Ishikawa (cell line): Measurements from ENCODE around the gene CDYL2.

Source experiments
- CEBPB ChIP-seq: IDR thresholded peaks from 2 replicates; pipeline ENCODE4 v1.6.1; 2012
- CREB1 ChIP-seq: IDR thresholded peaks from 2 replicates; pipeline ENCODE4 v1.6.1; 2012; ENCODE audit warnings: low read depth
- EGR1 ChIP-seq: IDR thresholded peaks from 2 replicates; pipeline ENCODE4 v1.6.1; 2012
- EP300 ChIP-seq: IDR thresholded peaks from 2 replicates; pipeline ENCODE4 v1.6.1; 2012; ENCODE audit warnings: borderline replicate concordance
- FOXM1 ChIP-seq: IDR thresholded peaks from 2 replicates; pipeline ENCODE4 v1.6.1; 2012; ENCODE audit warnings: low read depth, borderline replicate concordance
- NFIC ChIP-seq: IDR thresholded peaks from 2 replicates; pipeline ENCODE4 v1.6.1; 2012
- RAD21 ChIP-seq: IDR thresholded peaks from 2 replicates; pipeline ENCODE4 v1.6.1; 2012; ENCODE audit warnings: low read depth
- TAF1 ChIP-seq: IDR thresholded peaks from 2 replicates; pipeline ENCODE4 v1.6.1; 2012; ENCODE audit warnings: low read depth, mild to moderate bottlenecking
- TCF12 ChIP-seq: IDR thresholded peaks from 2 replicates; pipeline ENCODE4 v1.6.1; 2012; ENCODE audit warnings: low read depth
- TEAD4 ChIP-seq: IDR thresholded peaks from 2 replicates; pipeline ENCODE4 v1.6.1; 2012
- YY1 ChIP-seq: IDR thresholded peaks from 2 replicates; pipeline ENCODE4 v1.6.1; 2012; ENCODE audit warnings: low read depth
- ZBTB7A ChIP-seq: IDR thresholded peaks from 2 replicates; pipeline ENCODE4 v1.6.1; 2012; ENCODE audit warnings: low read depth
- TF ChIP-seq, protein P1 (sequence below): IDR thresholded peaks from 2 replicates; pipeline ENCODE4 v1.6.1; 2012
- TF ChIP-seq, protein P2 (sequence below): IDR thresholded peaks from 2 replicates; pipeline ENCODE4 v1.6.1; 2012; ENCODE audit warnings: low read depth, mild to moderate bottlenecking
- TF ChIP-seq, protein P3 (sequence below): IDR thresholded peaks from 2 replicates; pipeline ENCODE4 v1.6.1; 2012

The CDYL2 gene

DNA sequence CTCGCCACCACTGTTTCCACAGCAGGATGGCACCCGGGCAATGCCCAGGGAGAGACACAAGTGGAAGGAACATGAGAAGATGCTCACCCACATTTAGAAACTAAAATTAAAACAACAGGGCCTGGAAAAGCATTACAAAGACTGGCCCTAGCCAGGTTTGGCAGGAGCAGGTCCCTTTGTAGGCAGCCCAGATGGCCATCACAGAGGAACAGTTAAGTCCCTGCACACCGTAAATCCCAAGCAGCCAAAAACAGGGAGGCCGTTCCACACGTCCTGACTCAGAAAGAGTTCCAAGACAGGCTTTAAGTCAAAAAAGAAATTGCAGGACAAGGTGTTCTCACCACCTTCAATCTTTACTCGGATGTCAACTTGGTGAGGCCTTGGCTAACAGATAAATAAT is 136.5 kb downstream of the CDYL2 start:
- TF ChIP-seq FOXM1 (no peak), ZBTB7A (no peak), EP300 (no peak), NFIC (no peak), TCF12 (no peak), YY1 (no peak)
- TF ChIP-seq, protein P1, sequence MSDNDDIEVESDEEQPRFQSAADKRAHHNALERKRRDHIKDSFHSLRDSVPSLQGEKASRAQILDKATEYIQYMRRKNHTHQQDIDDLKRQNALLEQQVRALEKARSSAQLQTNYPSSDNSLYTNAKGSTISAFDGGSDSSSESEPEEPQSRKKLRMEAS, result no peak

DNA sequence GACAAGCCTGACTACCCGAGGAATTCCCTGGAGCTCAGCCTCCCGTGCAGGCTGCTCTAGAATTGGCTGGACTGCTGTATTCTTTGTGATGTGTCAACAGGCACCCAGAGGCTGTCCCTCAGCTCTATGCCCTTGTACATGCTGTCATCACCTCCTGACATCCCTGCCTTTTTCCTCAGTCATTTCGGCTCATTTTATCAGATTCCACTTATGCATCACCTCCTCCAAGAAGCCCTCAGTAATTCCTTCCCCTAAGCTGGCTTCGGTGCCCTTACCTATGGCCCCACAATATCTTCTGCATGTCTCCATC is 137.2 kb downstream of the CDYL2 start:
- TF ChIP-seq TAF1 (no peak), CEBPB (no peak), TEAD4 (no peak), TCF12 (no peak), NFIC (no peak), FOXM1 (no peak), ZBTB7A (no peak), RAD21 (no peak), EGR1 (no peak), CREB1 (no peak), YY1 (no peak), EP300 (no peak)
- TF ChIP-seq, protein P2, sequence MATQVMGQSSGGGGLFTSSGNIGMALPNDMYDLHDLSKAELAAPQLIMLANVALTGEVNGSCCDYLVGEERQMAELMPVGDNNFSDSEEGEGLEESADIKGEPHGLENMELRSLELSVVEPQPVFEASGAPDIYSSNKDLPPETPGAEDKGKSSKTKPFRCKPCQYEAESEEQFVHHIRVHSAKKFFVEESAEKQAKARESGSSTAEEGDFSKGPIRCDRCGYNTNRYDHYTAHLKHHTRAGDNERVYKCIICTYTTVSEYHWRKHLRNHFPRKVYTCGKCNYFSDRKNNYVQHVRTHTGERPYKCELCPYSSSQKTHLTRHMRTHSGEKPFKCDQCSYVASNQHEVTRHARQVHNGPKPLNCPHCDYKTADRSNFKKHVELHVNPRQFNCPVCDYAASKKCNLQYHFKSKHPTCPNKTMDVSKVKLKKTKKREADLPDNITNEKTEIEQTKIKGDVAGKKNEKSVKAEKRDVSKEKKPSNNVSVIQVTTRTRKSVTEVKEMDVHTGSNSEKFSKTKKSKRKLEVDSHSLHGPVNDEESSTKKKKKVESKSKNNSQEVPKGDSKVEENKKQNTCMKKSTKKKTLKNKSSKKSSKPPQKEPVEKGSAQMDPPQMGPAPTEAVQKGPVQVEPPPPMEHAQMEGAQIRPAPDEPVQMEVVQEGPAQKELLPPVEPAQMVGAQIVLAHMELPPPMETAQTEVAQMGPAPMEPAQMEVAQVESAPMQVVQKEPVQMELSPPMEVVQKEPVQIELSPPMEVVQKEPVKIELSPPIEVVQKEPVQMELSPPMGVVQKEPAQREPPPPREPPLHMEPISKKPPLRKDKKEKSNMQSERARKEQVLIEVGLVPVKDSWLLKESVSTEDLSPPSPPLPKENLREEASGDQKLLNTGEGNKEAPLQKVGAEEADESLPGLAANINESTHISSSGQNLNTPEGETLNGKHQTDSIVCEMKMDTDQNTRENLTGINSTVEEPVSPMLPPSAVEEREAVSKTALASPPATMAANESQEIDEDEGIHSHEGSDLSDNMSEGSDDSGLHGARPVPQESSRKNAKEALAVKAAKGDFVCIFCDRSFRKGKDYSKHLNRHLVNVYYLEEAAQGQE, result no peak
- TF ChIP-seq, protein P3, sequence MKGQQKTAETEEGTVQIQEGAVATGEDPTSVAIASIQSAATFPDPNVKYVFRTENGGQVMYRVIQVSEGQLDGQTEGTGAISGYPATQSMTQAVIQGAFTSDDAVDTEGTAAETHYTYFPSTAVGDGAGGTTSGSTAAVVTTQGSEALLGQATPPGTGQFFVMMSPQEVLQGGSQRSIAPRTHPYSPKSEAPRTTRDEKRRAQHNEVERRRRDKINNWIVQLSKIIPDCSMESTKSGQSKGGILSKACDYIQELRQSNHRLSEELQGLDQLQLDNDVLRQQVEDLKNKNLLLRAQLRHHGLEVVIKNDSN, result no peak
- TF ChIP-seq, protein P1, result no peak

DNA sequence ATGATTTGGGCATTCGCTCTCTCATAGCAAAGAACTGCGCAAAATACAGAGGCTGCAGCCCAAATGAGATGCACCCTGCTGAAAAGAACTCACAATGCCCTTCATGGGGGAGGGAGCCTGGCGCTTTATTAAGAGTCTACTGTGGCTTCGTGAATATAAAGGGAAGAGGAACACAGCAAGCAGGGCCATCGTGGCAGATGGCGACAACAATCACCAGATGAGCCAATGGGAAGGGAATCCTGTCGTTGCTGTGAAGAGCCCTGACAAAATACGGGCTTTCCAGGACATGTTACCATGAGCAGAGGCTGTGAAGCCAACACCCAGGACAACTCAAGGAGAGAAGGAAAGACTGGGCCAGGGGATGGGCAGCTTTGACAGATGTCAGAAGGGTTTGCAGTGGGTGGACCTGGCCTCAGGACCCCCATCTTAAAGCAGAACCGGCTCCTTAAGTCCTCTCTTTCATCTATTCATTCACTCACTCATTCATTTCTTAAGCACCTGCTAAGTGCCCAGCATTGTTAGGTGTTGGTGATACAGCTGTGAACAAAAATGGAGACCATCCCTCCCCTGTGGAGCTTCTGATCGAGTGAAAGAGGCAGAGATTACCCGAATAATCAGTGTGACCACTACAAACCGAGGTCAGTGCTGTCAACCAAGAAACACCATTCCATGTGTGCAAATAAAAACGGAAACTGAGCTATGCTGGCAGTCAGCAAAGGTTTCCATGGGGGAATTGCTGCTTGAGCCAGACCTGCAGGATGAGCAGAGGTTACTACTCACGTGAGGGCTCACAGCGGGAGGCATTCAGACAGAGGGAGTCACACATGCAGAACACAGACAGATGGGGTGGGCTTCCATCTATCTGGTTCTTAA is 137.8 kb downstream of the CDYL2 start:
- TF ChIP-seq RAD21, result no peak
- no peak for TF ChIP-seq TCF12
- TF ChIP-seq EGR1, result no peak
- TF ChIP-seq ZBTB7A, result no peak
- TF ChIP-seq NFIC, result no peak
- no peak for TF ChIP-seq CREB1
- TF ChIP-seq, protein P1, result no peak

DNA sequence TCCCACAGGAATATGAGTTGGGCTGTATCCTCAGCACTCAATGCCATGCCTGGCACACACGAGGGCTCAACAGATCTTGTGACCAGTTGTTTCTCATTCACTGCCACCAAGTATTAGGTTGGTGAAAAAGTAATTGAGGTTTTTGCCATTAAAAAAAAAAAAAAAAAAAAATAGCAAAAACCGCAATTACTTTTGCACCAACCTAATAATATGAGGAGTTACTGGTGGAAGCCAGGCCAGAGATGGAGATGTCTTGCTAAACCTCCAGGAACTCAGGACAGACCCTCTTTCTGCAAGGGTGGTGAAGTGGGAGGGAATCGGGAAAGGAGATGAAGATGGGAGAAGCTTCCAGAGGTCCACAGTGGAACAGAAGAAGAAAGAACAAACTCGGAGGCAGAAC is 139.0 kb downstream of the CDYL2 start:
- TF ChIP-seq CEBPB (no peak), EP300 (no peak), FOXM1 (no peak), TCF12 (no peak), TEAD4 (no peak), TAF1 (no peak), NFIC (no peak), RAD21 (no peak), ZBTB7A (no peak), EGR1 (no peak), YY1 (no peak), CREB1 (no peak)
- TF ChIP-seq, protein P2, result no peak
- TF ChIP-seq, protein P1, result no peak
- TF ChIP-seq, protein P3, result no peak

DNA sequence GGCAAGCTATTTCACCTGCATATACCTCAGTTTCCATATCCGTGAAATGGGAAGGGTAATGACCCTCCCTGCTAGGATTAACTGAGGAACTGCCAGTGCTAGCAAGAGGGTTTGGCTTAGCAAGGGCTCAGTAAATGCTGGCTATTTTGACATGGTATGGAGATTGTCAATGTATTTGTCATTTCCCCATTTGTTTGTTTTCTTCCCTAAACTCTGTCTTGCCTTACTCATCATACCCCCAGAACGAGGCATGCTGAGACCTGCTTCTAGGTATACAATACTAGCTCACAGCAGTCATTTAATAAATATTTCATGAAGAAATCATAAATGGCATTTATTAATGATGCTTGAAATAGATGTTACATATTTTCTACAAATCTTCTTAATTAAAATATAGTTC is 139.6 kb downstream of the CDYL2 start:
- no peak for TF ChIP-seq FOXM1
- TF ChIP-seq EGR1, result no peak
- no peak for TF ChIP-seq NFIC
- TF ChIP-seq RAD21, result no peak
- TF ChIP-seq, protein P3, result no peak
- no peak for TF ChIP-seq CREB1
- TF ChIP-seq, protein P1, result no peak
- TF ChIP-seq TAF1, result no peak
- TF ChIP-seq, protein P2, result no peak
- TF ChIP-seq TCF12, result no peak
- no peak for TF ChIP-seq YY1
- no peak for TF ChIP-seq ZBTB7A
